HFFc6 (cell line): Measurements from ENCODE around the gene DCAKD. TPM values are rescaled to one million over a fixed set of nuclear protein-coding genes. Genes with fewer than 3 reads are reported as not detected.

Experiments
- DNase-seq: peaks from one replicate; pipeline ENCODE4 v3.0.0-alpha.2; 2018
- H3K27ac Mint-ChIP-seq: 2 replicates; pipeline ENCODE4 v1.8.0; 2020; ENCODE audit warnings: mild to moderate bottlenecking, mixed read lengths
- H3K27me3 Mint-ChIP-seq: 2 replicates; pipeline ENCODE4 v1.8.0; 2021; ENCODE audit warnings: mild to moderate bottlenecking, moderate library complexity, mixed read lengths; ENCODE audit not compliant: insufficient read depth
- H3K36me3 Mint-ChIP-seq: 2 replicates; pipeline ENCODE4 v1.8.0; 2021; ENCODE audit warnings: low read depth, mixed read lengths
- H3K4me1 Mint-ChIP-seq: 2 replicates; pipeline ENCODE4 v1.8.0; 2020; ENCODE audit warnings: low read depth, mixed read lengths
- H3K4me3 Mint-ChIP-seq: 2 replicates; pipeline ENCODE4 v1.8.0; 2020; ENCODE audit warnings: mild to moderate bottlenecking, moderate library complexity, mixed read lengths
- H3K9me3 Mint-ChIP-seq: 2 replicates; pipeline ENCODE4 v1.8.0; 2020; ENCODE audit warnings: mild to moderate bottlenecking, mixed read lengths
- CTCF ChIP-seq: fragments of 200-600 bp; sonication (generic); IDR thresholded peaks from 2 replicates; pipeline ENCODE4 v1.5.0; 2021; ENCODE audit warnings: antibody characterized with exemption, mild to moderate bottlenecking
- total RNA-seq, 6 experiments: library from RNA; stranded (reverse); fragmentation: NEBNext Ultra II Directional; extraction: Animal tissue kit (Norgen Biotek cat#: 25700); gene quantifications; 2 replicates in 1 of 6; 3 replicates in 5 of 6; pipeline ENCODE4 v1.2.3, GENCODE V29; 2021

The DCAKD gene
- total RNA-seq, 6 experiments from 2014 or later = 34.0 to 38.9 (median 35.8) TPM

GRCh38 chr17:45067637-45068036 is 16.2 kb upstream of the DCAKD start:
- no peak for TF ChIP-seq CTCF
- H3K27ac Mint-ChIP-seq = peak overlapping the region; percentile 21; the same call in 1 of the 2 replicates
- H3K36me3 Mint-ChIP-seq = peaks cover 27% of the 10 kb centered on the region
- no peak overlapping the region for H3K4me3 Mint-ChIP-seq
- DNase-seq = no peak
- no peaks in the 10 kb centered on the region for H3K9me3 Mint-ChIP-seq
- no peaks in the 10 kb centered on the region for H3K27me3 Mint-ChIP-seq
- H3K4me1 Mint-ChIP-seq = peaks cover 36% of the 10 kb centered on the region

- Mint-ChIP-seq H3K4me3 (peak overlapping the region; percentile 37; the same call in 1 of the 2 replicates), H3K36me3 (peaks cover 24% of the 10 kb centered on the region)
Measured at GRCh38 chr17:45063198-45063597, 11.8 kb upstream of the DCAKD start.

GRCh38 chr17:45061606-45062205 is 10.3 kb upstream of the DCAKD start:
- Mint-ChIP-seq H3K27me3 (no peaks in the 10 kb centered on the region), H3K4me1 (peaks cover 35% of the 10 kb centered on the region), H3K27ac (peak overlapping the region; percentile 99), H3K9me3 (no peaks in the 10 kb centered on the region), H3K4me3 (peak overlapping the region; percentile 95), H3K36me3 (peaks cover 10% of the 10 kb centered on the region; the same call in 1 of the 2 replicates)
- DNase-seq = no peak
- TF ChIP-seq CTCF = no peak

More at GRCh38 chr17:45063198-45063597, 11.8 kb upstream of the DCAKD start:
- H3K9me3 Mint-ChIP-seq = no peaks in the 10 kb centered on the region
- no peaks in the 10 kb centered on the region for H3K27me3 Mint-ChIP-seq
- DNase-seq = no peak
- no peak for TF ChIP-seq CTCF
- peaks cover 44% of the 10 kb centered on the region for H3K4me1 Mint-ChIP-seq
- H3K27ac Mint-ChIP-seq = peak overlapping the region; percentile 48; the same call in 1 of the 2 replicates

- peak within 1 kb of the TSS; percentile 95 for H3K4me3 Mint-ChIP-seq
- H3K36me3 Mint-ChIP-seq = peaks cover 10% of the 10 kb centered on the region; the same call in 1 of the 2 replicates
- H3K27me3 Mint-ChIP-seq = no peaks in the 10 kb centered on the region
- H3K4me1 Mint-ChIP-seq = peaks cover 35% of the 10 kb centered on the region
- no peak for TF ChIP-seq CTCF
- H3K9me3 Mint-ChIP-seq = no peaks in the 10 kb centered on the region
- peak within 1 kb of the TSS; percentile 99 for H3K27ac Mint-ChIP-seq
- peak; percentile 99 for DNase-seq
Measured at GRCh38 chr17:45060797-45061605, 9.6 kb upstream of the DCAKD start, which contains the start of gene NMT1. Gene NMT1, plus strand, starts transcription at chr17:45061317. Its CDS starts 13 bp downstream, at chr17:45061330.

- Mint-ChIP-seq H3K9me3 (no peaks in the 10 kb centered on the region), H3K36me3 (peaks cover 10% of the 10 kb centered on the region; the same call in 1 of the 2 replicates), H3K27ac (peak overlapping the region; percentile 99), H3K4me3 (peak overlapping the region; percentile 95), H3K27me3 (no peaks in the 10 kb centered on the region), H3K4me1 (peaks cover 35% of the 10 kb centered on the region)
- TF ChIP-seq CTCF = no peak
- no peak for DNase-seq
Measured at GRCh38 chr17:45060382-45060796, 9.0 kb upstream of the DCAKD start.
